Mesenchymal stem cell (in vitro differentiated cells and primary cell): ENCODE results near the gene PLCB1.

Experiments used
- DNase-seq: peaks from one replicate; pipeline ENCODE4 v3.0.0-alpha.2; 2013
- H2AFZ ChIP-seq: one replicate; pipeline ENCODE4 v1.6.1; 2013; ENCODE audit warnings: low read depth, mild to moderate bottlenecking, control low read depth, inconsistent platforms, low read length, moderate library complexity
- H2AK5ac ChIP-seq: 2 replicates; pipeline ENCODE4 v1.6.1; 2013; ENCODE audit warnings: low read length, moderate library complexity, mild to moderate bottlenecking, inconsistent platforms; ENCODE audit not compliant: severe bottlenecking
- H2BK120ac ChIP-seq: one replicate; pipeline ENCODE4 v1.6.1; 2013; ENCODE audit warnings: low read depth, mild to moderate bottlenecking, inconsistent platforms, low read length, moderate library complexity
- H2BK12ac ChIP-seq, 2 experiments: one replicate each; pipeline ENCODE4 v1.6.1; 2013; ENCODE audit warnings: inconsistent platforms in 2 of 2, low read length in 2 of 2, mild to moderate bottlenecking in 2 of 2, moderate library complexity in 2 of 2, control low read depth in 1 of 2
- H2BK15ac ChIP-seq: one replicate; pipeline ENCODE4 v1.6.1; 2013; ENCODE audit warnings: mild to moderate bottlenecking, low read depth, inconsistent platforms; ENCODE audit not compliant: poor library complexity, severe bottlenecking
- H2BK5ac ChIP-seq: 2 replicates; pipeline ENCODE4 v1.6.1; 2013; ENCODE audit warnings: low read depth, mild to moderate bottlenecking, low read length, control low read depth, inconsistent platforms; ENCODE audit not compliant: poor library complexity, severe bottlenecking
- H3K14ac ChIP-seq, 2 experiments: one replicate each; pipeline ENCODE4 v1.6.1; 2013; ENCODE audit warnings: inconsistent platforms in 2 of 2, low read length in 2 of 2, control low read depth in 1 of 2, mild to moderate bottlenecking in 1 of 2, moderate library complexity in 1 of 2
- H3K18ac ChIP-seq, 2 experiments: one replicate each; pipeline ENCODE4 v1.6.1; 2013; ENCODE audit warnings: inconsistent platforms in 2 of 2, low read length in 2 of 2, control low read depth in 1 of 2, low read depth in 1 of 2, mild to moderate bottlenecking in 1 of 2
- H3K23ac ChIP-seq, 2 experiments: one replicate each; pipeline ENCODE4 v1.6.1; 2013; ENCODE audit warnings: inconsistent platforms in 2 of 2, low read length in 2 of 2, mild to moderate bottlenecking in 2 of 2, moderate library complexity in 2 of 2, control low read depth in 1 of 2
- H3K27ac ChIP-seq: 2 replicates; pipeline ENCODE4 v1.5.1; 2013; ENCODE audit warnings: mild to moderate bottlenecking, moderate library complexity, low read length, control low read depth, inconsistent platforms; ENCODE audit not compliant: poor library complexity, severe bottlenecking
- H3K27me3 ChIP-seq, 2 experiments: 2 replicates each; pipeline versions ENCODE4 v1.6.1 to v1.7.0; 2013; ENCODE audit warnings: low read length in 2 of 2, mild to moderate bottlenecking in 2 of 2, moderate library complexity in 2 of 2, control low read depth in 1 of 2, inconsistent platforms in 1 of 2; ENCODE audit not compliant: control insufficient read depth in 1 of 2, insufficient read depth in 1 of 2
- H3K36me3 ChIP-seq, 2 experiments: 2 replicates each; pipeline versions ENCODE4 v1.6.1 to v1.7.0; 2013; ENCODE audit warnings: low read length in 2 of 2, control low read depth in 1 of 2, inconsistent platforms in 1 of 2, low read depth in 1 of 2, mild to moderate bottlenecking in 1 of 2; ENCODE audit not compliant: insufficient read depth in 2 of 2, control insufficient read depth in 1 of 2
- H3K4ac ChIP-seq, 2 experiments: one replicate each; pipeline ENCODE4 v1.6.1; 2013; ENCODE audit warnings: inconsistent platforms in 2 of 2, low read length in 2 of 2, mild to moderate bottlenecking in 2 of 2, moderate library complexity in 2 of 2, control low read depth in 1 of 2, low read depth in 1 of 2
- H3K4me1 ChIP-seq: 2 replicates; pipeline ENCODE4 v1.6.1; 2013; ENCODE audit warnings: low read depth, low read length, control low read depth; ENCODE audit not compliant: control insufficient read depth, insufficient read depth
- H3K4me2 ChIP-seq: 2 replicates; pipeline ENCODE4 v1.6.1; 2013; ENCODE audit warnings: low read length, mild to moderate bottlenecking, inconsistent platforms; ENCODE audit not compliant: poor library complexity, severe bottlenecking
- H3K4me3 ChIP-seq, 2 experiments: 2 replicates each; pipeline versions ENCODE4 v1.5.1 to v1.7.0; 2013; ENCODE audit warnings: low read length in 2 of 2, mild to moderate bottlenecking in 2 of 2, control low read depth in 1 of 2, low read depth in 1 of 2; ENCODE audit not compliant: insufficient read depth in 1 of 2
- H3K79me1 ChIP-seq: replicated peaks from 2 replicates; pipeline ENCODE4 v1.6.1; 2013; ENCODE audit warnings: mild to moderate bottlenecking, control low read depth, low read length, inconsistent platforms; ENCODE audit not compliant: poor library complexity, severe bottlenecking
- H3K9ac ChIP-seq: 2 replicates; pipeline ENCODE4 v1.7.0; 2013; ENCODE audit warnings: mild to moderate bottlenecking, low read length, moderate library complexity
- H3K9me3 ChIP-seq: 2 replicates; pipeline ENCODE4 v1.7.0; 2013; ENCODE audit warnings: mild to moderate bottlenecking, low read length; ENCODE audit not compliant: control insufficient read depth
- H4K8ac ChIP-seq: one replicate; pipeline ENCODE4 v1.6.1; 2013; ENCODE audit warnings: inconsistent platforms, mild to moderate bottlenecking, low read length, moderate library complexity
- H4K91ac ChIP-seq: one replicate; pipeline ENCODE4 v1.6.1; 2013; ENCODE audit warnings: mild to moderate bottlenecking, low read length, inconsistent platforms
- WGBS: methylation state at CpG from one replicate; pipeline ENCODE4 v1.1.7; 2013; ENCODE audit warnings: mixed read lengths; 5-methylcytosine and 5-hydroxymethylcytosine counted together

PLCB1 gene

DNA sequence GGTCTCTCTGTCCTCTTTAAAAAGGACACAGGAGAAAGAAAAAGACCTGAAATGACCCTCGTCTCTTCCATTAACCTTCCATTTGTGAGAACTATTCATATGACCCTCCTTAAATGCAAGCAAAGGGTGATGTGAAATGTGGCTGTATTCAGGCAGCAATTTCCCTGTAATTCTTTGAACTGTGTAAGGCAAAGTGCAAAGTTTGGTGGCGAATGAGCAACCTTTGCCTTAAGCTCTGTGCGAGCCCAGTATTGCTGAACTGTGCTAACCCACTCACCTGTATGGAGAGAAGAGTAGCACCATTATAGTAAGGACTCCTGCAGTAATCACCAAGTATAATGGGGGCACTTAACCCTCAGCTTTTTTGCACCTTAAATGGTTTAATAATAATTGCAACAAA, 223.4 kb downstream of the PLCB1 start:
- DNase-seq: no peak
- H2AFZ ChIP-seq: no peak overlapping the region
- H3K36me3 ChIP-seq: no peaks in the 10 kb centered on the region
- no peak overlapping the region for H3K14ac ChIP-seq
- H3K79me1 ChIP-seq: no peaks in the 10 kb centered on the region
- no peak overlapping the region for H3K9ac ChIP-seq
- no peaks in the 10 kb centered on the region for H3K9me3 ChIP-seq
- H3K4me2 ChIP-seq: no peak overlapping the region
- no peak overlapping the region for H2BK5ac ChIP-seq
- H3K4me3 ChIP-seq: no peak overlapping the region
- H3K27me3 ChIP-seq: no peaks in the 10 kb centered on the region
- 100% methylated on average over 2 of the region's 3 CpGs for WGBS
- no peak overlapping the region for H3K18ac ChIP-seq
- H3K23ac ChIP-seq: no peak overlapping the region
- no peak overlapping the region for H4K91ac ChIP-seq
- no peak overlapping the region for H2BK12ac ChIP-seq
- H3K4me1 ChIP-seq: no peaks in the 10 kb centered on the region
- H4K8ac ChIP-seq: no peak overlapping the region
- no peak overlapping the region for H3K4ac ChIP-seq
- no peak overlapping the region for H3K27ac ChIP-seq
- H2AK5ac ChIP-seq: no peak overlapping the region
- no peak overlapping the region for H2BK15ac ChIP-seq
- H2BK120ac ChIP-seq: no peak overlapping the region

DNA sequence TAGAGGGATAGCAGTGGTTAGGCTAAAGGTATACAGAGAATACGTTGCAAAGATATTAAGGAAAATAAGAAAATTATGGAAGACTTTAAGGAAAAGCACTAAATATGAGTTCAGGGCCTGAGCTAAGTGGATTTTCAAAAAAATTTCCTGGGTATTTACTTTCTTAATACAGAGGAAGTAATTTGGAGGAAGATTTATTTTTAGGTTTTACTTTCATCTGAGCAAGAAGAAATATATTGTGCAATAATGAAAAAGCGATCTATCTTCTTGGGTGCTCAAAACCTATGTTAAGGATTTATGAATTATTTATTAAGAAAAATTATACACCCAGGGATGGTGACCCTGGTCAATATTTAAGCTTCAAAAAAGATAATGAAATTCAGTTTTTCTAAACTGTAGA, 224.7 kb downstream of the PLCB1 start:
- H2BK120ac ChIP-seq: no peak overlapping the region
- H3K27ac ChIP-seq: no peak overlapping the region
- H3K23ac ChIP-seq: no peak overlapping the region
- no peak overlapping the region for H2AFZ ChIP-seq
- H3K4me3 ChIP-seq: no peak overlapping the region
- DNase-seq: no peak
- H3K27me3 ChIP-seq: no peaks in the 10 kb centered on the region
- H4K8ac ChIP-seq: no peak overlapping the region
- H3K79me1 ChIP-seq: no peaks in the 10 kb centered on the region
- no peak overlapping the region for H2AK5ac ChIP-seq
- no peak overlapping the region for H3K18ac ChIP-seq
- H3K9ac ChIP-seq: no peak overlapping the region
- H2BK5ac ChIP-seq: no peak overlapping the region
- no peaks in the 10 kb centered on the region for H3K9me3 ChIP-seq
- no peak overlapping the region for H2BK15ac ChIP-seq
- no peaks in the 10 kb centered on the region for H3K4me1 ChIP-seq
- H3K4me2 ChIP-seq: no peak overlapping the region
- H2BK12ac ChIP-seq: no peak overlapping the region
- H3K14ac ChIP-seq: no peak overlapping the region
- H4K91ac ChIP-seq: no peak overlapping the region
- H3K36me3 ChIP-seq: no peaks in the 10 kb centered on the region
- WGBS: 100% methylated on average over 1 of the region's 2 CpGs
- H3K4ac ChIP-seq: no peak overlapping the region

DNA sequence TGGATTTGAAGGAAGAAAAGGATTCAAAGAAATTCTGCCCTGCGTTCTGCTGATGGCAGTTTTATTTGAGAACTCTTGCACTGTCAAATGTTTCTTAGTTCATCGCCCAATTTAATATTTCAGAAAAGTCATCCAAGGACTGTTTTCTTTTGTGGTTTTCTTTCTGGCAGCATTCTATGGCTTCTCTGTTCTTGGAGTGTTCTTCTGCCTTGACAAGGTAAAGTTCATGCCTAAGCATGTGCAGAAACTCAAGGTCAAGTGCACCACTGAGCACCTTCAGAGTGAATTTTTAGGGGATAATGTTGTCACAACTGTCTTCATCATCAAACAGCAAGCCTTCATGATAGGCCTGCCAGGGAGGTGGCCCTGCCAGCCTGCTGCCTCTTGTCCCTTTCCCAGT, 225.6 kb downstream of the PLCB1 start:
- Histone ChIP-seq H2BK15ac (no peak overlapping the region), H4K91ac (no peak overlapping the region), H3K27me3 (no peaks in the 10 kb centered on the region), H2AFZ (no peak overlapping the region), H3K14ac (no peak overlapping the region), H3K79me1 (no peaks in the 10 kb centered on the region), H3K9ac (no peak overlapping the region), H3K27ac (no peak overlapping the region), H3K9me3 (no peaks in the 10 kb centered on the region), H3K36me3 (no peaks in the 10 kb centered on the region), H3K18ac (no peak overlapping the region), H2BK5ac (no peak overlapping the region), H3K4me1 (no peaks in the 10 kb centered on the region), H2BK120ac (no peak overlapping the region), H4K8ac (no peak overlapping the region), H3K4me2 (no peak overlapping the region), H3K4me3 (no peak overlapping the region), H2AK5ac (no peak overlapping the region), H2BK12ac (peak overlapping the region in 1 of 2 experiments; percentile 22), H3K23ac (no peak overlapping the region), H3K4ac (no peak overlapping the region)
- DNase-seq: no peak
- 100% methylated on average over 2 of the region's 2 CpGs for WGBS

DNA sequence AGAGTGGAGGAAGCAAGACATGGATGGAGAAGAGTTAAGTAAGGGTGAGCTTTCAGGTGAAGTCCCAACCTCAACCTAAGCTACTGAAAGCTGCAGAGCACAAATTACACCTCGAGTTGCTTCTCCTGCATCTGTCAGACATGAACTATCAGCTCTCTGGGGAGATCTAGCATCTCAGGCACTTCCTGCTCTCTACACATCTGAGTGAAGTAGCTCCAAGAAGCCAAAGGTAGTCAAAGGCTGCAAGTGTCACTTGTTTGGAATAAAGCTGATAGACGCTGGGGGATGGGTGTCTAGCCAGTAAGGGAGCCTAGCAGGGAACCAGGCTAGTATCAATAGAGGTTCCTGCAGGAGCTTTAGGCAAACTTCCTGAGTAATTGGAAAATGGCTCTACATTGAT, 228.0 kb downstream of the PLCB1 start:
- H3K9ac ChIP-seq: no peak overlapping the region
- H2BK5ac ChIP-seq: no peak overlapping the region
- H3K27ac ChIP-seq: no peak overlapping the region
- H3K4me1 ChIP-seq: no peaks in the 10 kb centered on the region
- no peak for DNase-seq
- no peaks in the 10 kb centered on the region for H3K27me3 ChIP-seq
- H2BK12ac ChIP-seq: no peak overlapping the region
- H4K91ac ChIP-seq: no peak overlapping the region
- no peaks in the 10 kb centered on the region for H3K79me1 ChIP-seq
- no peak overlapping the region for H3K18ac ChIP-seq
- no peak overlapping the region for H4K8ac ChIP-seq
- WGBS: 56% methylated on average over 2 of the region's 2 CpGs
- no peak overlapping the region for H2AFZ ChIP-seq
- H3K4me2 ChIP-seq: no peak overlapping the region
- H2BK120ac ChIP-seq: no peak overlapping the region
- H3K14ac ChIP-seq: no peak overlapping the region
- H3K4ac ChIP-seq: no peak overlapping the region
- no peaks in the 10 kb centered on the region for H3K36me3 ChIP-seq
- H2BK15ac ChIP-seq: no peak overlapping the region
- no peak overlapping the region for H3K23ac ChIP-seq
- H3K4me3 ChIP-seq: no peak overlapping the region
- no peak overlapping the region for H2AK5ac ChIP-seq
- H3K9me3 ChIP-seq: no peaks in the 10 kb centered on the region
